Tongue (tissue), 2 donors: ENCODE data around the gene GTPBP8. TPM values are rescaled to one million over a fixed set of nuclear protein-coding genes. Genes with fewer than 3 reads are reported as not detected.
"Not testable (repeated sequence)": the region's sequence is repeated elsewhere in the genome, so short reads cannot be mapped to it uniquely, and the experiment has no call there.

Experiments used
- DNase-seq: peaks from one replicate; pipeline ENCODE4 v3.0.0-alpha.2; 2015
- total RNA-seq: library from RNA; depleted of rRNA; stranded (reverse); fragments of >200 nt; gene quantifications from one replicate; pipeline ENCODE4 v1.2.3, GENCODE V29; 2014

Gene GTPBP8
- total RNA-seq, 1 donor from 2014 or later: 38.8 TPM

DNA sequence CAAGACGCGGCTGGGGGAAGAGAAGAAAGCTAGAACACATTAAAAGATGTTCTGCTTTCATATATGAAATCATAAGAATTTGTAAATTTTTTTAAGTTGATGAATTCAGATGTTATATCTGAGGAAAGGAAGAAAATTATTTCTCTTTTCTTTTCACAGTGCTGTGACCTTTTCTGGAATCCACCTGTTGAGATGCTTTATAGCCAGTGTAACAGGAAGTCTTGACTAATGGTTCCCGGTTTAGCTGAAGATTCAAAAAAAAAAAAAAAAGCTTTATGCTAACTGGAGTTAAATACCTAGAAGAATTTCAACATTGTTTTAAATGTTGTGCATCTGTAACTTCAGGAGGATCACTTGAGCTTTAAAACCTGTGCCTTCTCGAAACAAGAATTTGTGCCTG lies 9.9 kb downstream of the GTPBP8 start:
- DNase-seq: no peak

DNA sequence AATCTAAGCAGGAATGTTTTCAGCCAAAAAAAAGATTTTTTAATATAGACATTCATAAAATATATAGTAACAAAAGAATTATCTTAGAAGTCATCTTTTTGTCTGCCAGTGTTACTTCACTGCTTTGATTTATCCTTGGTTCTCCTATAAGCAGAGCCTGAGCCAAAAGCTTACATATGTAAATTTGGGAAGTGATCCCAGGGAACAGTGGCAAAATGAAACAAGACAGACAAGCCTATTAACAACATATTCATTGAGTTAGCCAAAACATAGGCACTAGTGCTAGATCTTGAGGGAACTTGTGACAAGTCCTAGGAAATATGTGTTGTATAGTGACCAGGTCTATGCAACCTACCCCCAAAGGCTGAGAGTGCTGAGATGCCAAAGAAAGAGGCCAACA lies 11.3 kb downstream of the GTPBP8 start:
- DNase-seq: no peak

DNA sequence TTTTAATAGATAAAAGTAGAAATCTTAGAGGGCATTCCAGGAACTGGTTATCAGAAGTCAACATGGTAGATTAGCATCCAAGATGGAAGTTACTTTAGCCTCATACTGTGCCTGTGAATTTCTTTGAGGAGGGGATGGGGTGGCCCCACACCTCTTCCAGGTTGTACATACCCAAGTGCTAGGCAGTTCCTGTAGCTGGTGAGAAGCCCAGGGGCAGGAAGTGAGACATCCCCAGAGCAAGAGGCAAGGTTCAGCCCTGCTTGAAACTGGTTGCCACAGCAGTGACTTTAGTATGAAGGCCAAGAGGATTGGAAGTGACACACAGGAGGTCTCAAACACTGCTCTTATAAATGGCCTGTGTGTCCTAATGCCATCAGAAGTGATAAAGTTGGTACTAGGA lies 11.9 kb downstream of the GTPBP8 start:
- DNase-seq: no peak

DNA sequence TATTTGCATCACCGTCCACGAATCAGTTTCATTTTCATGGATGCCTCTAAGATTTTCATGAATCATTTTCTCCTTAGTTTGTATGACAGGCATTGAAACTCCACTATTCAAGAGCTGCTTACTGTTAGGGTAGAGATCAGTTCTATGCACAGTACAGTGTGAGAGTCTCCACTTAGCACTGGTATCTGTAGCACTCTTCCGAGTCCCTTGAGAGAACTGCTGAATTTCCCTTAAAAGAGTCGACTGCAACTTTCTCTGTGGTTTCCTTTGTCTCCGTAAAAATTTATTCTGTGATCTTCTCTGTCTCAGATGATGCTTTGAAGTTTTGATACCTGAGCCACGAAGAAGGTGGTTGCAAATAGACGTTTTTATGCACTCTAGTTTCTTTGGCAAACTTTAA lies 14.8 kb downstream of the GTPBP8 start:
- DNase-seq: no peak

DNA sequence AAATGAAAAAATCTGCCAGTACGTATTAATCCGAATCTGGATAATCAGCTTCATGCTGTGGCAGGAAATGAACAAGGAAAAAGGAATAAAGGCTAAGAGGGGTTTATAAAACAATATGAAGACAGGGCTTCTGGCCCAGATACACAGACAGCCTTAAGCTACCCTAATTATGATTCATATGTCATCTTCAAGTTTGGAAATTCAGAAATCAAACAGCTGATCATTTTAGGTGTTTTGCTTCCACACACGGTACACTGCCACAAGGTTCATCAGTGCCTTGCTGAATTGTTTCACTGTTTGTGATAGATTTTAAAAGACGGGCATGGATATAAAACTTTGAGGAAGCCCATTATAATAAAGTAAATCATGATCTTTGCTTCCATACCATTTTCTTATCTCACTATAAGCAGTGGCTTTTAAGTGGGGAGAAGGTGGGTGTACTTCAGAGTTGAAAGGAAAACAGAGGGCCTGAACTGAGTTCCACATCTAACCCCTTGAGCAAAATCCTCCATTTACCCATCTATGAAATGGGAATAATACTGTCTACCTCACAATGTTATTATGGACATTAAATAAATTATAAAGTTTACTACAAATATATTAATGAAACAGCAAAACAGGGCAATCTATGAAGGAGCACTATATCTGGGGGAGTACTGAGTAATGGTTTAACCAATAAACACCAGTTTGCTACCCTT lies 15.7 kb downstream of the GTPBP8 start:
- DNase-seq: no peak

DNA sequence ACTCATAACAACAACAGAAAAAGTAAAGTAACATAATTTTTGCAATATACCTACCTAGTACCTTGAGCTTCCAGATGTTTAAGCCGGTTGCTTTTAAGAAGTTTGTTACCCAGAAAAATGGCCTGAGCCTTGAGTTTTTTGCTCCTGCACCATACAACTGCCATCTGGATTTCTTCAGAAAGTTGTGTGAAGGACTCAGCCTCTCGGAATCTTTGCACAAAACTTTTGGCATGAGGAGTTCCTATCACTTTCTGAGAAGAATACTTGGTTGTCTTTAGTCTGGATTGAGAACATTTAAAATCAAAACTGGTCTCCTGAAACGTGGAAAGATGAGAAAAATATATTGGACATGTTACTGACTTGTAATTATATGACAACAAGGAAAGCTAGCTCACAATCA lies 17.3 kb downstream of the GTPBP8 start:
- DNase-seq: no peak

DNA sequence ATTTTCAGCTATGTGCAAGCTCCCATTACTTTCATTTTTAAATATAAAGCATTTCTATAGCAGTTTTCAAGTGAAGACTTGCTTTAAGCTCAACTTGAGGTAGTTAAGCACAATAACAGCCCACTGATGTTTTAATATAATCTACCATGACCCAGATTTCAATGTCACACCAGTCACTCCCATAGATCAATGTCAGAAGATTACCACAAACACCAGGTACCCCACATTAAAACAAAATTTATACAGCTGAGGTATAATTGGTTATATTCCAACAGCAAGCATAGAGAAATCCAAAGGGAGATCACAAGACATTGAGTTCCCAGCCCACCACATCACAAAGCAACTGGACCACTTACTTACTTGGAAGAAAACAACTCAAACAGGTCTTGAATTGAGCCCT lies 22.8 kb downstream of the GTPBP8 start:
- no peak for DNase-seq

DNA sequence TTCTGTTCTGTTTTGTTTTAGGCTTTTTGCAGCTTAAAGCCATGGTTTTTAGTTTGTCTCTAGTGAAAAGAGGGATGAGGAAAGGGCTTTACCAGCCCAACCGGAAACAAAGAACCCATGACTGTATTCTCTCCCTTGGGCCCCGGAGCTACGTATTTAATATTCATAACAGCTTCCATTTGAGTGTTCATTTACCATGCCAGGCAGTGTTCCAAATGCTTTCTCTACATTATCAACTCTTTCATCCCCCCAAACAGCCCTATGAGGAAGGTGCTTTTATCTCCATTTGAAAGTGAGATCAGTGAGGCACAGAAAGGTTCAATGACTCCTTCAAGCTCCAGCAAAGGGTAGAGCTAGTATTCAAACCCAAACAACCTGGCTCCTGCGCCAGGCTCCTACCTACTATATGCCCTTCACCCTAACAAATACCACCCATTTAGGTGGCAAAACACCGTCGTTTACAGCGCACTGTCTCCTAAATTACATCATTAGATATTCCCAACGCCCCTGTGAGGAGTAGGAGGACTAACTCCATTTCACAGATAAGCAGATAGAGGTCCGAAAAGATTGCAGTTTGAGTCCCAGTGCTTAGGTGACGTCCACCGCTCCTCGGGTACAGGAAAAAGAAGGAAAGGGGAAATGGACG lies 27.9 kb downstream of the GTPBP8 start:
- peak; percentile 33 for DNase-seq

DNA sequence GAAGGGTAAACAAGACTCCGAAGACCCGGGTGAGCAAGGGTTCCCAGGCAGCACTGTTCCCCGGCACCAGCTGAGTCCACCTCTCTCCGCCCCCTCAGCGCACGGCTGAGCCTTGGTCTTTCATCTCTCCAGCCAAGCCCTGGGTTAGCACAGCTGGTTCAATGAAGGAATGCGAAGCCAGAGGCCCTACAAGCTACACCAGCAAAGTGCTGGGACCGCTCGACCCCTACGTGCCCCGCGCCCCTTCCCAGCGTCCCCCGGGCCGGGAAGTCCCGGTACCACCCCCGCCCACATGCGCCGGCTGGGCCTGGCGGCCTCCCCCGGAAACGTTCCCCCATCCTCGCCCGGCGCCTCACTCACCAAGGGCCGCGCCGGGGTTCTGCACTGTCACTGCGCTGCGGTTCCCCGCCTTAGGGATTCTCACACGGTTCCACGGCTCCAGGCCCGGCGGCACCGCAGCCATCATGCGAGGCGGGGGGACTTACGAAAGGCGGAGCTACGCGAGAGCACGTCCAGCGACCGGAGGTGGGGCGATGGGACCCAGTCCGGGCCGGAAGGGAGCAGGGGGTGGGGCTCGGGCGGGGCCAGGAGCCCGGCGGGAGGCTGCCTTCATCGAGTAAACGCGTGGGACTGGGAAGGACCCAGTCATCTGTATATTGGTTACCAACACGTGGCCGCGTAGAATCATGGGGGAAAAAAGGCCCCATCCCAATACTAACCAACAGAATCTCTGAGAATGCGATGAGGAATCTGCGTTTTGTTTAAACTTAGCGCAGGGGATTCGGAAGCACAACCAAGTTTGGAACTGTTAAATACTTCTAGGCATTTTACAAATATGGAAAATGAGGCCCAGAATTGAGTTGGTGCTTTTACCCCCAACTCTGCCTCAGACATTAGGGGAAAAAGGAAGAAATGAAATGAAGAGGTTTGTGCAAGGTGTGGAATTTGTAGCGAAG lies 28.7 kb downstream of the GTPBP8 start:
- DNase-seq: peak; percentile 97

DNA sequence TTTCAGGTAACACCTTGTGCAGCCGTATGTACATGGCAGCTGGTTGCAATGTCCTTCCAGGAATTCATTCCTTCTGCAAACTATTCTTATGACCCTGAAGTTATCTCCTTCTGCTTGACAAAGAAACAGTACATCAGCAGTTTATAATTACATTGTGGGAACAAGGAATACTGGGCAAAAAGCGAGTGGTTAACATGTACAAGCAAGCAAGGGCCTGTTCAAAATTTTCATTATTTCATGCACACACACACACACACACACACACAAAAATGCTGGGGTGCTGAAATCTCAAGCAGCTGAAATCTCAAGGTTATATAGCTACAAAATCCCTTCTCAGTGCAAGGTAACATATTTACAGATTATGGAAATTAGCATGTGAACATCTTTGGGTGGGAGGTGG lies 30.7 kb downstream of the GTPBP8 start:
- DNase-seq: no peak

DNA sequence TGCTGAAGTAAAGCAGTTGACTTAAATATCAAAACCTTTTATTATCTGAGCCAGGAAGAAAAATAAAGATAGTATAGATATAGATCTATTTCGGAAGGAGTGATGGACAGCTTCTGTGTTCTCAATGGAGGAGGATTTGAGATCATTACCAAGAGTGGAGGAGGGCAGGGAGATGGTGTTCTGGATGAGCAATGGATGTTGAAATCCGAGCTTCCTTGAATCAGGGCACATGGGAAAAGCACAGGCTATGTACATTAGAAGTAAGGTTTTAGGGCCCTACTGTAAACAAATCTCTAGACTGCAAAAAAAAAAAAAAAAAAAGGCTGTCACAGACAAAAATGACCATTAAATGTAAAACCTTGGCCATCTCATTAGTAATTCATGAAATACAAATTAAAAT lies 43.2 kb downstream of the GTPBP8 start:
- DNase-seq: no peak

DNA sequence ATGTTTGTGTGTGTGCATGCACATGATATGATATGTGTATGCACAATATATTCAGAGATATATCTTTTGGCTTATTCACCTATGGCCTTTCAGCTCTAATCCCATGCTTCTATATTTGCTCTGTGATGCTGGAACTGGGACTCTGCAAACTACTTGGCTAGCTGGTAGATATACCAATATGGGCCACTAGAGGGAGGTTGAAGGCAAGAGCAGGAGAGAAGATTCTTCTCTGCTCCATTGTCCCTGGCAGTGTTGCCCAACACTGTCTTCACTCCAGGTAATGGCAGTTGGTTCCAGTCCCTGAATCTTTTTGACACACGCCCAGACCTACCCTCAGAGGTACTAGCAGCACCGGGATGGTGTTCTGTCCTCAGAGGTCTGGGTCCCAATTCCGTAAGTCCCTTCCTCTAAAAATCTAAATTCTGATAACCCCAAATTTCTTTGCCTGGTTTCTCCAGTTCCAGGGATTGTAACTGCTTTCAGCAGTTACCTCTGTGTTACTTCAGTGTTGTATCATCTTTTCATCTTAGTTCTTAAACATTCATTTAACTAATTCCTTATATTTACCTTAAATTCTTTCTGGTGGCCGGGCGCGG lies 44.7 kb downstream of the GTPBP8 start:
- peak; percentile 73 for DNase-seq

DNA sequence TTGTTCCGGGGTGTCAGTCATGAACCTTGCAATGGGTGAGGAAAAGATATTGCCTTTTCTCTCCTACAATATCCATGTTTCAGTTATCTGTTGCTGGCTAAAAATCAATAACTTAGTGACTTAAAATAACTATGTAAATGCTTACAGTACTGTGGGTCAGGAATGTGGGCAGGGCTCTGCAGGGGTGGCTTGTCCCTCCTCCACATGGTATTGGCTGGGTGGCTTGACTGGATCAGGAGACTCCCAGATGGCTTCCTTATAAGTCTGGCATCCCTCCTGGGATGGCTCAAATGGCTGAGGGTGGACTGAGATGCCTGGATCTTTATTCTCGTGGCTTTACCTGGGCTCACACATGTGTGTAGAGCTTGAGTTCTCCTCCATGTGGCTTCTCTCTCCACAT lies 47.5 kb downstream of the GTPBP8 start:
- no peak for DNase-seq

DNA sequence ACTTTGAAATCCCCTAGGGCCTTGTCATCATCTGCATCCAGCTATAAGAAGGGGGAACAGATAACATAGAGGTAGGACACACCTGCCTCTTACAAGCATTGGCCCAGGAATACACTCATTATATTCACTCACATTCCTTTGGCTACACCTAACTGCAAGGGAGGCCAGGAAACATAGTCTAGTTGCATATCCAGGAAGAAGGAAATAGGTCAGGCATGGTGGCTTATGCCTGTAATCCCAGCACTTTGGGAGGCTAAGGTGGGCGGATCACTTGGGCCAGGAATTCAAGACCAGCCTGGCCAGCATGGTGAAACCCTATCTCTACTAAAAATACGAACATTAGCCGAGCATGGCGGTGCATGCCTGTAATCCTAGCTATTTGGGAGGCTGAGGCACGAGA lies 48.8 kb downstream of the GTPBP8 start:
- no peak for DNase-seq

DNA sequence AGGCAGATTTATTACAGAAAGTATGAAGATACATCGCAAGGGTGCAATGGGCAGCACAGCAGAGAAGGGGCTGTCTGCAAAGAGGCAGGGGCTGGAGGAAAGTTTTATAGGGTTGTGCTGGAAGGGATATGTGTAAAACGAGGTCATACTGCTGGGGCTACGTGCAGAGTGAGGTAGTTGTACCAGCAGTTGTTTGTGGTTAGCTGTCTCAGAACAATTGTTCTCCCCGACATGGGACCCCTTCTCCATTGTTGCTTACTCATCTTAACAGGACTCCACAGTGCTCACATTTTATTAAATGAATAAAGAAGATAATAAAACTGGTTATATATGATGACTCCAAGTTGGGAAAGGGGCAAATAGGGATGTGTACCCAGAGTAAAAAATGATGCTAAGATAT lies 49.4 kb downstream of the GTPBP8 start:
- no peak for DNase-seq

DNA sequence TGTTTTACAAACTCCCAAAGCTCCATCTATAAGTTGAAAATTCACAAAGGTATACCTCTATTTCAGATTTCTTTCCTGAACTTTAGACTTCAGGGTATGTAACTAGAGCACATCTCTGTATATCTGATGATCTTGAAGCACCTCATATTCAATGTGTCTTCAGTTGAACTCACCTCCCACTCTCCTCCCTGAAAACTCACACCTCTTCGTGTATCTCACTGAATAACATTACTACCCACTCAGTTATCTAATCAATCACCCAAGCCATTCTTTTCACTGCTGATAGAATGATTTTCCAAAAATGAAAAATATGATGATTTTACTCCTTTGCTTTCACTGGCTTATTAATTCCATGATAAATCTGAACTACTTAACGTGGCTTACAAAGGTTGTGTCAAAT lies 52.9 kb downstream of the GTPBP8 start:
- no peak for DNase-seq

DNA sequence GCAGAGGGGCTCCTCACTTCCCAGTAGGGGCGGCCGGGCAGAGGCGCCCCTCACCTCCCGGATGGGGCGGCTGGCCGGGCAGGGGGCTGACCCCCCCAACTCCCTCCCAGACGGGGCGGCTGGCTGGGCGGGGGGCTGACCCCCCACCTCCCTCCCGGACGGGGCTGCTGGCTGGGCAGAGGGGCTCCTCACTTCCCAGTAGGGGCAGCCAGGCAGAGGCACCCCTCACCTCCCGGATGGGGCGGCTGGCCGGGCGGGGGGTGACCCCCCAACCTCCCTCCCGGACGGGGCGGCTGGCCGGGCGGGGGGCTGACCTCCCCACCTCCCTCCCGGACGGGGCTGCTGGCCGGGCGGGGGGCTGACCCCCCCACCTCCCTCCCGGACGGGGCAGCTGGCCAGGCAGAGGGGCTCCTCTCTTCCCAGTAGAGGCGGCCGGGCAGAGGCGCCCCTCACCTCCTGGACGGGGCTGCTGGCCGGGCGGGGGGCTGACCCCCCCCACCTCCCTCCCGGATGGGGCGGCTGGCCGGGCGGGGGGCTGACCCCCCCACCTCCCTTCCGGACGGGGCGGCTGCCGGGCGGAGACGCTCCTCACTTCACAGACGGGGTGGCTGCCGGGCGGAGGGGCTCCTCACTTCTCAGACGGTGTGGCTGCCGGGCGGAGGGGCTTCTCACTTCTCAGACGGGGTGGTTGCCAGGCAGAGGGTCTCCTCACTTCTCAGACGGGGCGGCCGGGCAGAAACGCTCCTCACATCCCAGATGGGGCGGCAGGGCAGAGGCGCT lies 55.6 kb downstream of the GTPBP8 start:
- not testable (repeated sequence) for DNase-seq

DNA sequence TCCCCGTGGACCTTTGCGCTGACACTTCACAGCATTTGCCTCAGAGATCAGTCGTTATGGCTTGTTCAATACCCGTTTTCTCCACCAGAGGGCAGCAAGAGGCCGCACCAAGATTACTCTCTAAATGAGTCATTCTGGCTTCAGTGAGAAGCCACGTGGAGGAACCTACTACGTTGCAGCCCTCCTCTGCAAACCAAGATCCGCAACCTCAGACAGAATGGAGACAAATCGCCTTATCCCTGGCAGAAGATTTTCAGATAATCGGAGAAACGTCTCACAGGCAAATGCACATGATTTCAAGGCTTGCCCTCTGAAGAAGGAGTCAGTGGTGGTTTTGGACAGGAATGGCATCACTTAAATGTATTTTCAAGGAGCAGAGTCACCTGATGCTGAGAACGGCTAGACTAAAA lies 60.5 kb downstream of the GTPBP8 start:
- DNase-seq: peak; percentile 94
